ENCODE data around the gene RETN. TPM values are rescaled to one million over a fixed set of nuclear protein-coding genes. Genes with fewer than 3 reads are reported as not detected.

Gene RETN
- total RNA-seq, 2 experiments from 2014 or later, result 4.4 to 4.8 TPM

DNA sequence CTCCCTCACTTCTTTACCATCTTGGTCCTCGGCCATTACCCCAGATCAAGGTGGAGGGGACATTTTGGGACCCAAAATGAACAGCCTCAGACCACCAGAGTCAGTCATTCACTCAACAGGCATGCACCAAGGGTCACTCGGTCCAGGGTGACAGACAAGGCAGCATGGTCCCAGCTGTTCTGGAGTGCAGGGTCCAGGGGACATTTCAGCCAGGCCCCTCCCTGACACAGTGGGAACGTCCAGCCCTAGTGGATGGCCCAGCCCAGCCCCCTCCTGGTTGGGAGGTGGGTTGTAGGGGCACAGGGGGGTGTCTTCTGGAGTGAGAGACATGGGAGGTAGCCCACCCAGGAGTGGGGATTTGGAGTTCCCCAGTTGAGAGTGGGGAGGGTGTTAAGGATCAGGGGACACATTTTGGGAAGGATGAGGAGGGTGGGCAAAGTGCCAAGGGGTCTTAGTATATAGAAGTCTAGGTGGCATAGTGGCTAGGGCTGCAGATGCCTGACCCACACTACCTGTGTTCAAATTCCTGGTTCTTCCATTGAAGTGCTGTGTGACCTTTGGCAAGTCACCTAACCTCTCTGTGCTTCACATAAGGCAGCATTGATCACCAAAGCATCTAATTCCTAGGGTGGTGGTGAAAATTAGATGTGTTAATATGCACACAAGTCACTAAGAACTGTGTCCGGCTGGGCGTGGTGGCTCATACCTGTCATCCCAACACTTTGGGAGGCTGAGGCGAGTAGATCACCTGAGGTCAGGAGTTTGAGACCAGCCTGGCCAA lies 35.6 kb downstream of the RETN start:
- ATAC-seq (ENCODE audit: low read depth) (no peak), DNase-seq (no peak)
- Mint-ChIP-seq H3K4me1 (peaks cover 26% of the 10 kb centered on the region), H3K27ac (no peak overlapping the region), H3K9me3 (no peaks in the 10 kb centered on the region), H3K4me3 (no peak overlapping the region), H3K36me3 (no peaks in the 10 kb centered on the region), H3K27me3 (peaks cover 11% of the 10 kb centered on the region)
- POLR2A ChIA-PET, result interaction anchor here (1.0 kb wide), 1 partner anchor 15 kb away, joined by 5 read pairs; no protein-coding TSS in a partner anchor

DNA sequence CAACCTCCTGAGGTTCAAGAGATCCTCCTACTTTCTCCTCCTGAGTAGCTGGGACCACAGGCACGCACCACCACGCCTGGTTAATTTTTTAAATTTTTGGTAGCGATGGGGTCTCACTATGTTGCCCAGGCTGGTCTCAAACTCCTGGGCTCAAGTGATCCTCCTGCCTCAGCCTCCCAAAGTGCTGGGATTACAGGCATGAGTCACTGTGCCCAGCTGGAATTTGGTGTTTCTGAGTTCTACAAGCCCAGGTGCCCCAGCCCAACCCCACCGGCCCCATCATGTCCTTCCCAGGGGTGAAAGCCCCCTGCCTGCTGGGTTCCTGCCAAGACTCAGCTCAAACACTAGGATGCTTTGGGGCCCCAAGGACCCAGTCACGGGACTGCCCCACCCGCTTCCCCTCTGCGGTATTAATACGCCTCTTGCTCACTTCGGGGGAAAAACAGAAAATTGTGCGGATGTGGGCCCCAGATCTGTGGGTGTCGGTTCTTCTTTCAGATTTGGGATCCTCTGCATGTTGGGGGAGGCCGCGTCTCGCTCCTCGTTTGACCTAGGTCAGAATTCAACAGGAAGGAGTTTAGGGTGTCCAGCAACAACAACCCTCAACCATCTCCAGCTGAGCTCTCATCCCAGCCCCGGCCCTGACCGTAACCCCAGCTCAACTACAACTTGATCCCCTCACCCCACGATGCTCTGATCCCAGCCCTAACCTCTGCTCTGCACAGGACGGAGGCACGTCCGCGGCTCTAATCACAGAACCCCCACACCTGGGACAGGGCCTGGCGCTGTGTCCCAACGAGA lies 36.7 kb downstream of the RETN start:
- peak; percentile 71 for DNase-seq
- Mint-ChIP-seq H3K4me1 (peaks cover 25% of the 10 kb centered on the region), H3K4me3 (peak overlapping the region; percentile 82), H3K27me3 (peaks cover 11% of the 10 kb centered on the region), H3K36me3 (no peaks in the 10 kb centered on the region), H3K27ac (peak overlapping the region; percentile 84), H3K9me3 (no peaks in the 10 kb centered on the region)
- ATAC-seq (ENCODE audit: low read depth), result peak; percentile 88
- POLR2A ChIA-PET, result interaction anchor here (0.5 to 1.0 kb wide), 4 partner anchors 14 to 633 kb away, joined by 4 to 5 read pairs (median 4); partner anchors contain the start of gene TRAPPC5

DNA sequence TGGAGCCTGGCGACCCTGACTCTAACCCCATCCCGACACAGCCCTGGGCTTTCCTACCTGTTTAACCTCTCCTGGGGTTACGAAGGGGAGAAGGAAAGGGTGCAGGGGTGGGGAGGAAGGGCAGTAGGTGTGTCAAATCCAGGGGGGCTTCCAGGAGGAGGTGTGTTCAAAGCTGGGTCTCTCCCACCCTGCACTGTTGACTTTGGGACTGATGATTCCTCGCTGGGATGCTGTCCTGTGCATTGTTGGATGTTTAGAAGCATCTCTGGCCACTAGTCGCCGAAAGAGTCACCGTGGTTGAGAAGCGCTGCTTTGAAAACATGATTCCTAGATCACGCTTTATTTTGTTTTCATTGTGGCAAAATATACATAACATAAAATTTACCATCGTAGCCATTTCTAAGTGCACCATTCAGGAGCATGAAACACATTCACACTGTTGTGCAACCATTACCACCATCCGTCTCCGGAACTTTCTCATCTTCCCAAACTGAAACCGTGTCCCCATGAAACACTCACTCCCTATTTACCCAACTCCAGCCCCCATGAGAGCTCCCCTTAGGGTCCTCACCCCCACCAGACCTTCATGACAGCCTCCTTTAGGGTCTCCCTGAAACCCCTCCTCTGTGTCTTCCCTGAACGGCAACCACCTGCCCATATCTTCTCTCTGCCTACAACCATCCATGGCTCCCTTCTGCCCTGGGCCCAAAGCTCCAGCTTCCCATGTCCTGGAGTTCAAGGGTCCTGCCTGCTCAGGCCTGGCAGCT lies 37.5 kb downstream of the RETN start:
- POLR2A ChIA-PET, result interaction anchor here (0.6 to 1.0 kb wide), 3 partner anchors 21 to 634 kb away, joined by 3 to 5 read pairs (median 4); partner anchors contain the start of gene TRAPPC5
- Mint-ChIP-seq H3K4me3 (peak overlapping the region; percentile 82), H3K4me1 (peaks cover 25% of the 10 kb centered on the region), H3K27ac (peak overlapping the region; percentile 84), H3K36me3 (no peaks in the 10 kb centered on the region), H3K9me3 (no peaks in the 10 kb centered on the region), H3K27me3 (peaks cover 11% of the 10 kb centered on the region)
- DNase-seq (no peak), ATAC-seq (ENCODE audit: low read depth) (no peak)

DNA sequence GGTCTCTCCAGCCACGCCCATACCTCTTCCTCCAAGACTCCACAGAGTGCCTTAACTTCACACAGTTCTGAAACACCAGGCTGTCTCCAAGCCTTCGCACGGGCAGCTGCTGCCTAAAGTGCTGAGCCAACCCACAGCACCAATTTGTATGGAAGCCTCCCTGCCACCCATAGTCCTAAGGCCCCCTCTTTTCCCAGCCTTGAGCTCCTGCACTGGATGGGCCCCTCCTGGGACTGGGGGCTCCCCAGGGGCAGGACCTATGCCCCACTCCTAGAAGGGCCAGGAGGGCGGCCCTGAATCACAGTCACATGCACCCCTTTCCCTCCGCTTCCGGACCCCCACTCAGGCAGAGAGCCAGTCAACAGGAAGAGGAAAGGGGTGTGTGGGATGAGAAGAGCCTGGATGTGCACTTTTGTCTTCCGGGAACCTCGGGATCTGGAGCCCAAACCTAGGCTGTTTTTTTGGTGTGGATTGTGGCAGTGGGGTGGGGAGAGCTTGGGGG lies 38.2 kb downstream of the RETN start:
- Mint-ChIP-seq H3K9me3 (no peaks in the 10 kb centered on the region), H3K4me3 (peak overlapping the region; percentile 70), H3K27me3 (peaks cover 12% of the 10 kb centered on the region), H3K27ac (no peak overlapping the region), H3K4me1 (peaks cover 25% of the 10 kb centered on the region), H3K36me3 (no peaks in the 10 kb centered on the region)
- ATAC-seq (ENCODE audit: low read depth) (no peak), DNase-seq (no peak)
- POLR2A ChIA-PET, result interaction anchor here (0.7 kb wide), 1 partner anchor 21 kb away, joined by 3 read pairs; no protein-coding TSS in a partner anchor

DNA sequence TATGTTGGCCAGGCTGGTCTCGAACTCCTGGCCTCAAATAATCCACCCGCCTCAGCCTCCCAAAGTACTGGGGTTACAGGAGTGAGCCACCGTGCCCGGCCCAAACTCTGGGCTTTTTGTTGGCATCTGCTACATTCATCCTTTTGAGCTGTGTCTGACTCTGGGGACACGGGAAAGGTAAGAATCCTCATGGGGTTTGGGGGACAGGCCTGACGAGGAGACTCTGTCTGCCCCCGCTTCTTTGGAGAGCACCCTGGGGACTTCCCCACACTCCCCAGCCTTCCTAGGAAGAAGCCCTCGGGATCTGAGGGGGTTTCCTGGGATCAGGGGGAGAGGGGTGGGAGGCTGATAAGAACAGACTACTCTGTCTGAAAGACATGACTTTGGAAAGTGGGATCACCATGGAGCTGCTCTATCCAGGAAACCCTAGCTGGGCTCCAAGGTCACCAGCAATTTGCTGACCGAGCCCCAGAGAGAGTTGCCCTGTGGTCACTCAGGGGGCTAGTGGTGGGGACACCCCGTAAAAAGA lies 41.1 kb downstream of the RETN start:
- Mint-ChIP-seq H3K27me3 (peaks cover 5% of the 10 kb centered on the region), H3K4me3 (no peak overlapping the region), H3K4me1 (peaks cover 22% of the 10 kb centered on the region), H3K36me3 (no peaks in the 10 kb centered on the region), H3K27ac (no peak overlapping the region), H3K9me3 (no peaks in the 10 kb centered on the region)
- DNase-seq, result no peak
- no peak for ATAC-seq (ENCODE audit: low read depth)
- POLR2A ChIA-PET, result no interaction called here

DNA sequence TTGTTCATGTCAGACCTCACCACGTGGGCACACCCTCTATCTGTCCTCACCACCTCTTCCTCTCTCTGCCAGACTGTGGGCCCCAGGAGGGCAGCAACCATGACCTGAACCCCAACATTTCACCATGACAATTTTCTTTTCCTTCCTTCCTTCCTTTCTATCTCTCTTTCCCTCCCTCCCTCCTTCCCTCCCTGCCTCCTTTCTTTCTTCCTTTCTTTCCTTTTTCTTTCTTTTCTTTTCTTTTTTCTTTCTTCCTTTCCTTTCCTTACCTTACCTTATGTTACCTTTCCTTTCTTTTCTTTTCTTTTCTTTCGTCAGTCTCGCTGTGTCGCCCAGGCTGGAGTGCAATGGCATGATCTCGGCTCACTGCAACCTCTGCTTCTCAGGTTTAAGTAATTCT lies 41.8 kb downstream of the RETN start:
- H3K4me1 Mint-ChIP-seq, result peaks cover 16% of the 10 kb centered on the region
- no peak for ATAC-seq (ENCODE audit: low read depth)
- no peaks in the 10 kb centered on the region for H3K9me3 Mint-ChIP-seq
- POLR2A ChIA-PET, result no interaction called here
- no peak overlapping the region for H3K4me3 Mint-ChIP-seq
- H3K27me3 Mint-ChIP-seq, result peaks cover 5% of the 10 kb centered on the region
- H3K36me3 Mint-ChIP-seq, result no peaks in the 10 kb centered on the region
- H3K27ac Mint-ChIP-seq, result no peak overlapping the region
- DNase-seq, result no peak

DNA sequence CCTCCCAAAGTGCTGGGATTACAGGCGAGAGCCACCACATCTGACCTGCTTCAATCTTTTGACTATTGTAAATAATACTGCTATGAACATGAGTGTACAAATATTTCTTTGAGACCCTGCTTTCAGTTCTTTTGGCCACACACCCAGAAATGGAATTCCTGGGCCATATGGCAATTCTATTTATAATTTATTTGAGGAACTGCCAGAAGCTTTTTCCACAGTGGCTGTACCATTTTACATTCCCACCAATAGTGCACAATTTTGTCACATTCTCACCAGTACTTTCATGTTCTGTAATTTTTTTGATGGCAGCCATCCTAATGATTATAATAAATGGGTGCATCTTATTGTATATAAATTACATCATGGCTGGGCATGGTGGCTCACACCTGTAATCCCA lies 46.8 kb downstream of the RETN start:
- H3K27me3 Mint-ChIP-seq, result peaks cover 2% of the 10 kb centered on the region
- DNase-seq, result no peak
- H3K27ac Mint-ChIP-seq, result no peak overlapping the region
- peaks cover 1% of the 10 kb centered on the region for H3K36me3 Mint-ChIP-seq
- no peak overlapping the region for H3K4me3 Mint-ChIP-seq
- ATAC-seq (ENCODE audit: low read depth), result no peak
- H3K4me1 Mint-ChIP-seq, result peaks cover 5% of the 10 kb centered on the region
- H3K9me3 Mint-ChIP-seq, result peaks cover 5% of the 10 kb centered on the region
- POLR2A ChIA-PET, result interaction anchor here (0.7 kb wide), 1 partner anchor 88 kb away, joined by 4 read pairs; no protein-coding TSS in a partner anchor

DNA sequence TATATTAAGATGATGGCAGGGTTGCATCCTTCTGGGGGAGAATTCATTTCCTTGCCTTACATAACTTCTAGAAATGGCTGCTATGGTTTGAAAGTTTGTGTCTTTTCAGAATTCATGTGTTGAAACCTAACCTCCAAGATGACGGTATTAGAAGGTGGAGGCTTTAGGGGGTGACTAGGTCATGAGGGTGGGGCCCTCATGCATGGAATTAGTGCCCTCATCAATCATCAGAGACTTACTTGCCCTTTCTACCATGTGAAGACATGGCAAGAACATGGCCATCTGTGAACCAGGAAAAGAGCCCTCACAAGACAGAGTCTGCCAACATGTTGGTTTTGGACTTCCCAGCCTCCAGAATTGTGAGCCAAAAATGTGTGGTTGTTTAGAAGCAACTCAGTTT lies 47.9 kb downstream of the RETN start:
- no peak for DNase-seq
- peaks cover 5% of the 10 kb centered on the region for H3K4me1 Mint-ChIP-seq
- no peak overlapping the region for H3K27ac Mint-ChIP-seq
- peaks cover 1% of the 10 kb centered on the region for H3K36me3 Mint-ChIP-seq
- H3K9me3 Mint-ChIP-seq, result peaks cover 5% of the 10 kb centered on the region
- POLR2A ChIA-PET, result no interaction called here
- no peak for ATAC-seq (ENCODE audit: low read depth)
- H3K4me3 Mint-ChIP-seq, result no peak overlapping the region
- peaks cover 2% of the 10 kb centered on the region for H3K27me3 Mint-ChIP-seq

DNA sequence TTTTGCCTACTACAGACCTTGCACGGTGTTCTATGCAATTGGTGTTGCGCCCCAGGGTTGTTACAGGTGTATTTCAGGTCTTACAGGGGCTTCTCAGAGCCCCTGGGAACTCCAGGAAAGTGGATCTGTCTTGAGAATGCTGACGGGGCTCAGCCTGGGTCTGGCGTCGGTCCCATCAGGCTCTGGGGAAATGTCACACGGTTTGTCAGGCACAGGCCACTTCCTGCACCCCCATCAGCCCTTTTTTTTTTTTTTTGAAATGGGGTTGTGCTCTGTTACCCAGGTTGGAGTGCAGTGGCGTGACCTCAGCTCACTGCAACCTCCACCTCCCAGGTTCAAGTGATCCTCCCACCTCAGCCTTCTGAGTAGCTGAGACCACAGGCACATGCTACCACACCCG lies 49.8 kb downstream of the RETN start:
- POLR2A ChIA-PET, result interaction anchor here (1.0 kb wide), 1 partner anchor 13 kb away, joined by 5 read pairs; no protein-coding TSS in a partner anchor
- peaks cover 1% of the 10 kb centered on the region for H3K36me3 Mint-ChIP-seq
- ATAC-seq (ENCODE audit: low read depth) (peak; percentile 70), DNase-seq (no peak)
- peaks cover 5% of the 10 kb centered on the region for H3K9me3 Mint-ChIP-seq
- peaks cover 5% of the 10 kb centered on the region for H3K4me1 Mint-ChIP-seq
- H3K27me3 Mint-ChIP-seq, result no peaks in the 10 kb centered on the region
- H3K4me3 Mint-ChIP-seq, result no peak overlapping the region
- H3K27ac Mint-ChIP-seq, result peak overlapping the region; percentile 64

Other genes starting within 250 kb of the RETN start
- 1 to 10 TPM; 1.0 to 1.3 TPM for gene PEX11G, start 180.0 kb upstream of the RETN start, total RNA-seq
- 10 to 100 TPM; 12.6 to 13.1 TPM for gene ZNF358, start 152.9 kb upstream of the RETN start, total RNA-seq
- 10 to 100 TPM; 17.5 to 18.2 TPM for gene MCOLN1, start 146.4 kb upstream of the RETN start, total RNA-seq
- 100 to 1,000 TPM; 152 to 155 TPM for gene PNPLA6, start 133.3 kb upstream of the RETN start, total RNA-seq
- under 1 TPM; 0.40 to 0.50 TPM for gene CAMSAP3, start 73.2 kb upstream of the RETN start, total RNA-seq
- gene XAB2, start 39.5 kb upstream of the RETN start, total RNA-seq, result 10 to 100 TPM; 53.5 to 58.1 TPM
- 100 to 1,000 TPM; 134 to 158 TPM for gene PET100, start 39.3 kb upstream of the RETN start, total RNA-seq
- gene PCP2, start 35.3 kb upstream of the RETN start, total RNA-seq, result 1 to 10 TPM; 2.6 to 4.8 TPM
- gene STXBP2, start 31.9 kb upstream of the RETN start, total RNA-seq, result 100 to 1,000 TPM; 170 to 189 TPM
- not detected for gene MCEMP1, start 8.0 kb downstream of the RETN start, total RNA-seq
- 10 to 100 TPM; 74.4 to 79.8 TPM for gene TRAPPC5, start 11.8 kb downstream of the RETN start, total RNA-seq
- gene FCER2, start 33.1 kb downstream of the RETN start, total RNA-seq, result under 1 TPM; 0.19 to 0.26 TPM
- not detected for gene CLEC4G, start 63.1 kb downstream of the RETN start, total RNA-seq
- gene CD209, start 78.5 kb downstream of the RETN start, total RNA-seq, result under 1 TPM; 0.19 to 0.62 TPM
- gene CLEC4M, start 94.2 kb downstream of the RETN start, total RNA-seq, result not detected
- 10 to 100 TPM in 1 of 2 experiments, 1 to 10 TPM in 1; 9.6 to 10.4 TPM for gene EVI5L, start 161.2 kb downstream of the RETN start, total RNA-seq
- gene PRR36, start 205.3 kb downstream of the RETN start, total RNA-seq, result under 1 TPM; 0.40 to 0.78 TPM
- gene LRRC8E, start 219.5 kb downstream of the RETN start, total RNA-seq, result not detected
- 10 to 100 TPM; 46.8 to 46.9 TPM for gene MAP2K7, start 234.8 kb downstream of the RETN start, total RNA-seq
- 1 to 10 TPM; 2.2 to 3.6 TPM for gene TGFBR3L, start 245.8 kb downstream of the RETN start, total RNA-seq